HG02852 (cell line): ENCODE results near the gene JAKMIP3.

Experiments
- ATAC-seq: cut with Tn5 transposase; IDR thresholded peaks from one replicate; pipeline ENCODE4 v1.9.1; 2021; ENCODE audit warnings: mild to moderate bottlenecking, moderate library complexity; ENCODE audit not compliant: unreplicated experiment

The JAKMIP3 gene

DNA sequence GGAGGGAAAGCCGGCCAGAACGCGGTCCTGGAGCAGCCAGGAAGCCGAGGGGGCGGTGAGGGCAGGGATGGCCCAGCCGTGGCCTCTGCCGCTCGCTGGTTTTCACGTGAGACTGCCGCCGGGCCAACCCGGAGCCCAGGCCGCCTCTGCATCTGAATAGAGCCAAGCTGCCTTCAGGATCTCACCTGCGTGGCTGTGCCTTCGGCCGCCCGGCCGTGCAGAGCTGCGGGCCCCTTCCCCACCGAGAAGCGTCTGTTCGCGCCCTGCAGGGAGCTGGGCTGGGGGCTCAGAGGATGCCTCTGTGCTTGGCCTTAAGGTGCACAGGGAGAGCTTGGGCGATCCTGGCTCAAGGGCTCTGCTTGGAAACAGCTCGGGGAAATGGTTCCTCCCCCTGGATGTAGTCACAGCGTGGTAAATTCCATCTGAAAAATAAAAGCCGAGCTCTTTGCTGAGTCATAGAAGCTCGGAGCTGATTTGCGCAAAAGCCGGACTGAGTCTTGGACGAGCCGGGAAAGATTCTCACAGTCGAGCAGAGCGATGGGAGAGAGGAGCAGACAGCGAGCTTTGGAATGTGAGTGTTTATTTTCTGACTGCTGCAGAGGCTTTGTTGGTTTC, at the start of gene JAKMIP3:
TSS of gene JAKMIP3 (plus strand) at position 456 of the 615 bp plus-strand sequence. CDS start 38,863 bp downstream, outside the sequence.
- no peak for ATAC-seq

DNA sequence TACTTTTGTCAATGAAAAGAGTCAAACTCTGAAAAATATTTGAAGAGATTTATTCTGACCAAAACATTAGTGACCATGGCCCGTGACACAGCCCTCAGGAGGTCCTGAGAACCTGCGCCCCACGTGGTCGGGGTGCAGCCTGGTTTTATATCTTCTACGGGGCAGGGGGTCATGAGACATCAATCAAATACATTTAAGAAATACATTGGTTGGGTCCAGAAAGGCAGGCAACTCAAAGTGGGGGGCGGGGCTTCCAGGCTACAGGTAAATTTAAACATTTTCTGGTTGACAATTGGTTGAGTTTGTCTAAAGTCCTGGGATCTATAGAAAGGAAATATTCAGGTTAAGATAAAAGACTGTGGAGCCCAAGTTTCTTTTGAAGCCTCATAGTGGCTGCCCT, 49.2 kb upstream of the JAKMIP3 start:
- ATAC-seq: no peak

DNA sequence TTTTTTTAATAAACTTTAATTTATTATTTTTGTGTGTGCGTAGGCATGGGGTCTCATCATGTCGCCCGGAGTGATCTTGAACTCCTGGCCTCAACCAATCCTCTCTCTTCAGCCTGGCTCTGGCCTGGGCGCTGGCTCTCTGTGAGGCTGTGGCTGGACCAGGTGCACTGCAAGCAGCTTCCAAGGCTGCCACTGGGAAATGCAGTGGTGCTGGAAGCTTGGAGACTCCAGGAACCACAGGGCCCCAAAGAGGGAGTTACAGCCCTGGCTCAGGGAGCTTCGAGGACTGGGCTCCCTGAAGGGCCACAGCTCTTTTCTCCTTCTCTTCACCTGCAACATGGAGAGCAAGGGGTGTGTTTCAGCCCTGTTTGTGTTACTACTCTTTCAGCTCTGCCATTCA, 47.3 kb upstream of the JAKMIP3 start:
- ATAC-seq: no peak

DNA sequence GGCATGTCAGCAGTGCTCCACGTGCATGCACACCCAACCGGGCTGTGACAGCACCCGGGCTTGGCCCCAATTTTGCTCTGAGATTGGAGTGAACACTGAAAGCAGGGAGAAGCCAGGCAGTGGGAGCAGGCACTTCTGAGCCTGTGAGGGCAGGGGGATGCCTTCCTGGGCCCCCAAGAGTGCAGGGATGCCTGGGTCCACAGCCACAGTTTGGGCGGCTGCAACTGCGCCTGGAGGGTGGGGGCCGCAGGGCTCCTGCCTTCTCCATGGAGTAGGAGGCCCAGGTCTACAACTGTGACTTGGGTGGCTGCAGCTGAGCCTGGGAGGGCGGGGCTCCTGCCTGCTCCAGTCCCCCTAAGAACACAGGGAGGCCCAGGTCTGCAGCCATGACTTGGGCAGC, 46.4 kb upstream of the JAKMIP3 start:
- ATAC-seq: no peak

DNA sequence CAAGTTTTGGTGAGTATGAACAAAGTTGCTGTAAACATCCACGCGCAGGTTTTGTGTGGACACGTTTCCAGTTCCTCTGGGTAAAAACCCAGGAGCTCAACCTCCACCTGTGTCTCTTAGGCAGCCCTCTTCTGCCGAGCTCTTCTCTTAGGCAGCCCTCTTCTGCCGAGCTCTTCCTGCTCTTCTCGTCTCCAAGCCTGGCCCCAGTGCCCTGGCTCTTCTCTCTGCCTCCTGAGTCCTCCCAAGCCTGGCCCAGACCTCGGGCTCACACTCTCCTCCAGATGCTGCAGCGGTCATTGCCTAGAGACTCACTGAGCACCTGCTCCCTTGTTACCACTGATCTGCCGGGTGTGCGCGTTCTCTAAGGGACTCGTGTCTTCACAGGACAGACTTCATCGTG, 45.3 kb upstream of the JAKMIP3 start:
- ATAC-seq: no peak

DNA sequence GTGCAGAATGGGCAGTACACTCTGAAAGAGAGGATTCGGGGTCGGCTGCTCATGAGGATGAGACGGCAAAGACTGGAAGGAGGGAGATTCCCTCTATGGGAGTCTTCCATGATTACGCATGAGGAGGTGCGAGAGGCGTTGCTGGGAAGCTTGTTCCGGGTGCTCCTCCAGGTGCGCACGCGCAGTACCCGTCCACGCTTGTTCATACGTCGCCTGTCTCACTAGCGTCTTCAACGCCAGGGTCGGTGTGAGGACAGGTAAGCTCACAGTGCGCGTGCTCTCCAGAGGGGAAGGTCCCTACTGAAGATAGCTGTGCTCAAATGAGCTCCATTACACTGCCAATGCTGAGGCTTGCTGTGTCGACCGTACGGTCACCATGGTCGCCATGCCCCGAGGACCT, 44.7 kb upstream of the JAKMIP3 start:
- no peak for ATAC-seq

DNA sequence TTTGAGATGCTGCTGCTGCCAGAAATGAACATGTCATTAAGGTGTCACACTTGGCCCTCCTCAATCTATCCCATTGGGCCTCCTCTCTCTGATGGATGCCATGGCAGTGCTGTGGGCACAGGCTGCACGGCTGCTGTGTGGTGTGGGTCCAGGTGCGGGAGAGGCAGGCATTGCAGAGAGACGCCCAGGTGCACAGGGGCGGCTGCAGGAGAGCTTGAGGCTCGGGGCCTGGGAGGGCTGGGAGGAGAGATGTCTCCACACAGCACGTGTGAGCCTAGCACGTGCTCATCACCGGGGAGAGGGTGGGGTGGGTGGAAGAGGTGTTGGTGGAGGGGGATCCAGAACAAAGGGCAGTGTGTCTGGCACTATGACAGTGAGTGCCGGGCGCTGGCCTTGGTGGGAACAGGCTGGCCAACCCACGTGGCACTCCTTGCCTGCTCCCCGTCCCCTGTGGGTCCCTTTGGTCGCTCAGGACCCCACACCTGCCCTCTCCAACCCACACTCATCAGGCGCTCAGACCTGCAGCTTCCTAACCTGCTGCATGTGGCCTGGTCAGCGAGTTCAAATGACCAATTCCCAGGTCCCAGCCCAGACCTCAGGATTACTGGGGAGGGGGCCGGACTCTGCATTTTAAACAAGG, 44.1 kb upstream of the JAKMIP3 start:
- ATAC-seq: no peak

DNA sequence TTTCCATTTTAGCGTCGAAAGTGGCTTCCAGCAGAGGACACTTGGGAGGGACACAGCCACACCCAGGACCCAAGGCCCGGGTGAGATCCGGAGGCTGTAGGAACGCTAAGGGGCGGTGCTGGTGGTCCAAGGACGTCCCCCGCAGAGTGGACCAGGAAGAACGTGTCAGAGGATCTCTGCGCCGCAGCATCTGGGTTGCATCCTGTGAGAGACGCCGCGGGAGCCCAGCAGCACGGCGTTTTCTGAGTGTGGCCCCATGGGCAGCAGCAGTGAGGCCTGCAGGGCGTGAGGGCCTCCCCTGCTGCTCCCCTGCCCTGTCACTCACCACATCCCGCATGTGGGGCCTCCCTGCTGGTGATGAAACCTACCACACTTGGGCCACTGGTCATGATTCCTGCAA, 43.5 kb upstream of the JAKMIP3 start:
- no peak for ATAC-seq

DNA sequence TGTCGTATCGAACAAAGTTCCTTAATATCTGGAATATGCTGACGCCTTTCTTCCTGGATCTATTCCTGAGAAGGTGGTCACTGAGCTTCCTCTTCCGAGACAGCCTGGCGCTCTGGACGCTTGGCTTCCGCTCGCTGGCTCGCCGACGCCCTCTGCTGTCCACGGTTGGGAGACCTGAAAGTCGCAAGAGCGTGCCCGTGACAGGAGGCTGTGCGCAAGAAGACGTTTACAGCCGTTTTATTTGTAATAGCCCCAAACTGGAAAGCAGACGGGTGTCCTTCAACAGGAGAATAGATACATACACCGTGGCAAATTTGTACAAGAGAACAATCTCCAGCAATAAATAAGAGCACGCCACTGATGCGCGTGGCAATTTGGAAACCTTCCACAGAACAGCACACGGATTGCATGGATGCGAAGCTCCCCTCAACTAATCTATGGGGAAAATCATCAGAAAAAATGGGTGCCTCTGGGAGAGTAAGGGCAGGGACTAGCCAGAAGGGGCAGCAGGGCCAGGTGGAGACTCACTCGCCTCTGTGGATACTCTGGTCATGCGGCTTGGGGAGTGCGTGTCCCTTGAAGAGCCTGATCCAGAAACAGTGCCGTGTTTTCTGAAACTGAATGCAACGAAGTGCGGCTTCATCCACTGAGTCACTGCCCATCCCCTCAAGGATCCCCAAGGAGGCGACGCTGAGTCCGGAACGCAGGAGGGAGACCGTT, 42.5 kb upstream of the JAKMIP3 start:
- ATAC-seq: peak; percentile 56

DNA sequence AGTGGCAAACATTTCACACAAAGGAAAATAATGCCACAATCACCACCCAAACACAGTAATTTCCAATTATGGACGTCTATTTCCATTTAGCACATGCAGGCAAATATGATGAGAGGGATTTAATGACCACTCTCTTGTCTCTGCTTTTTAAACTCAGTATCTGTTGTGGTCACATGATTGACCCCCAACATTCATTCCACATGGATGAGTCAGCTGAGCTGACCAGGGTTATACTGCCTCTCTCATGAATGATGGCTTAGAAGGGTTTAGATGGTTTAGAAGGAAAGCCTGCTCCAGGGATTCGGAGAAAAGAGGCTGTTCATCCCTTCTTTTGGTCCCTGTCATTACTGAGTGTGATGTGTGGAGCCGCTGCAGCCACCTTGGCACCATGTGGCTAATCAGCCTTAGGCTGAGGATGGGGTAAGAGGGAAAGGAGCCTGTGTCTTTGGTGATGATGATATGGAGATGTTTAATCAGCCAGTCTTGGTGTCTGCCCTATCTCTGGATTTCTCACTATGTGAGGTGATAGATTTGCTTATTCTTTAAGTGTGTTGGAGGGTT, 38.2 kb upstream of the JAKMIP3 start:
- no peak for ATAC-seq

DNA sequence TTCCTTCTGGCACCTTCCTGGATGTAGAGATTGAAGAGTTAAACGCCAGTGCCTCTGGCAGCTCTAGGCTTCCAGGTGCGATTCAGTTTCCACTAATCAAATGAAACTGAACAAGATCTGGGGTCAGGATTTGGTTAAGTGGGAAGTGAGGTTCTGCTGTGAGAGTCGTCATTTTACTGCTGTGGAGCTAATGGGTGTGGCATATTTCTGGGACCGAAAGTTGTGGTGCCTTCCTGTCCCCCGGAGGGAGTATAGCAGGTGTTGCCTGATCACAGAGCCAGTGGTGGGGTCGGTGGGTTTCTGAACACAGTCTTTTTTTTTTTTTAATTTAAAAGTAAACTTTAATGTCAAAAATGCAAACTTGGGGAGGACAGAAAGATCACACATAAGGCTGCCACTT, 37.0 kb upstream of the JAKMIP3 start:
- ATAC-seq: no peak

DNA sequence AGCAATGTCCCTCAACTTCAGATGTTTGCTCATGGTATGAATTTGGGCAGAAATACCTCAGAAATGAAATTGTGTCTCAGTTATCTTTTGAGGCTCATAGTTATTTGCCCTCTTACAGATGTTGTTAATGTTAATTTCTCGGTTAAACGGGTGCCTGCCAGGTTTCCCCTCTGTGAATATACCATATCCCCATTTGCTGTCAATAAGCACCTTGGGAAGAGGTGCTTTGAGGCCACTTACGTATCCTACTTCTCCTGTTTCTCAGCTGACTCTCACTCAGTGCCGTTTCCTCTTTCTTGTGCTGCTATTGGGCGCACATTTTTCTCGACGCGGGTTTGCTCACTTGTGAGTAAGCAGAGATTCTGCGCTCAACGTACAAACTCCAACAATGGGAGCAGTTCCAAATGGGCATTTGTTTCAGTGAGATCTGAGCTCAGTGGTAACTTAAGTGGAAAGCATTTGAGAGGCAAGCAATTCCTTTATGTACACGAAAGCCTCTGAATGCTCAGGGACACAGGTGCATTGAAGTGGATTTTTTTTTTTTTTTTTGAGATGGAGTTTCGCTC, 34.8 kb upstream of the JAKMIP3 start:
- no peak for ATAC-seq

DNA sequence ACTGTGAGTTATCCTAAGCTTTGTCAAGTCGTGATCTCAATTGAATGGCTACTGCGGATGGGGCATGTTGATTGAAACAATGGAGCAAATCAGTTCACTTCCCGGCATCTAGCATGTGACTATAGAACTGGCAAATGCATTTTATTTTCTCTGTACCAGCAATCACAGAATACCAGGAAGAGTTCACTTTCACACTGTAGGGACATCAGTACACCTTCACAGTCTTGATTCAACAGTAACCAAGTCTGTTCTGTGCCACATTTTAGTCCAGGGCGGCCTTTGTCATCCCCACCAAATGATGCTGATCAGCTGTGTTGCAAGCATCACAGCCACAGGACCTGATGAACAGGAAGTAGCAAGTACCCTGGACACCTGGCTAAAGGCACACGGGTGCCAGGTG, 32.1 kb upstream of the JAKMIP3 start:
- ATAC-seq: no peak

DNA sequence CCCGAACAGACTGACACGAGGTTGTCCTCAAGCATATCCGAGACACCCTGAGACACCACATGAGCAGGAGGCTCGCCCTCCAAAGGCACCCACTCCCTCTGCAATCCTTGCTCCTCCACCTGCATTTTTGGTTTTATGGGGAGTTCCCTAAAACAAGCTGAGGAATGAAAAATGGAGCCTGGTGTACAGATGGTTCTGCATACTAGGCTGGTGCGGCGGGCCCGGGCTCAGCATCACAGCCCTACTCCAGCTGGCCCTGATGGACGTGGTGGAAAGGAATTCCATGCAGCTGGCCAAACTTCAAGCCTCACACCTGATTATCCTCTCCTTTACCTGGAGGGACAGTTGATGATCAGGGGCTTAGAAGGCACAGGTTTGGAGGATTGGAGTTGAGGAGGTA, 30.3 kb upstream of the JAKMIP3 start:
- ATAC-seq: no peak

DNA sequence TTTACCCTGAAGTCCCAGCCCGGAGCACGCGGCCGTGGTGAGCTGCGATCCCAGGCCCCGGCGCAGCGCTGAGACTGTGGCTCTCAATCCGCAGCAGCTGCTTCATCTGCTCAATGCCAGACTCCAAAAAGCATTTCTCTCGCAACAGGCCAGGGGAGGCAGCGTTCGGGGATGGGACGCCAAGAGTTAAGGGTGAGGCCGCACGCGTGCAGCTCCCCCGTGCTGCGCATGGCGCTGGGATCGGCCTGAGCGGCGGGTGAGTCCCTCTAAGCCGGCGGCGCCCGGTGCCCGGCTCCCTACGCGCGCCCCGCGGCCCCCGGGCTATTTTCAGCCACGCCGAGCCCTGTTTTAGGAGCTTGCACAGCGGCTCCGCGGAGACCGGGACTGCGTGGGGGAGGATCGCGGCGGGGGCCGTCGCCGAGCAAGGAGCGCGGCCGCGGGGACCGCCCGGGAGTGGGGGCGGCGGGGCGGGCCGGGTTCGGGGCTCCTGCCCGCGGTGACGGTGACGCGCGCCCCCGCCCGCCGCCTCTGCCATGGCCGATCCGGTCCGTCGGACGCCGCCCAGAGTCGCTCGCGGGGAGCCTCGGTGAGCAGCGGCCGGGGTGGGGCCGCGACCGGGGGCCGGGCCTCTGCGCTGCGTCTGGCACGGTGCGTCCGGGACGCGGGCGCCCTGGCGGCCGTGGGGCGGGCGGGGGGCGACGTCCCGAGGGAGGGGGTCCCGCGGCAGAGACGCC, 29.4 kb upstream of the JAKMIP3 start:
- ATAC-seq: no peak

DNA sequence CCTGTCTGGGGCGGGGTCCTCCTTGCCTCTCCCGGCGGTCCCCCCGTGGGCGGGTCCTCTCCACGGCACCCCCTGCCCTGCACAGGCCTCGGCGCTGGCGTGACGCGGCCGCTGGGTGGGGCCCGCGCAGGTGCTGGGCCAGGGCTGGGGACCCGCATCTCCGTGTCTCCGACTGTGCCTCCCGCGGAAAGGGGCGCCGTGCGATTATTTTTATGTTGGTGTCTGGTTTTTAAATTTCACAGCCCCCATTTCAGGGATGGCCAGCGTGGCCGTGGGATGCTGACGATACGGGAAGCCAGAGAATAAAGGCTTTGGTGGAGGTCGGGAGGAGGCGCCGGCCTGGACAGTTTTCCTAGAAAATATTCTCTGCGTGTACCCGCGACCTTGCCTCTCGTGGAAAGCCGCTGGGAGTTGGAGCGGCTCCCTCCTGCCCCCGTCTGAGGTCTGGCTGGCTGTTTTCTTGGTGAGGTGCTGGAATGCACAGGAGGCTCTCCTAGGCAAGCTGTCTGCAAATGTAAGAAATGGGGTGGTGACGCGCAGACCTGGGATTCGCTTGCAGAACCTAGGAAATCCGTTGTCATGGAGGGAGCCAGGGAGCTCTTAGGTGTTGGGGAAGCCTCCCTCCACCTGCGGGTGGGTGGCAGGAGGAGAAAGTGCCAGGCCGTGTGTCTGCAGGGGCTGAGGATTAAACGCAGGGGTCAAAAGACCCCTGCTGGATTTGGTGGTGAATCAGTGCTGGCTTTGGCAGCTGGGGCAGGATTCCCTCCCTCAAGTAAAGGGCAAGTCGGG, 28.7 kb upstream of the JAKMIP3 start:
- no peak for ATAC-seq

DNA sequence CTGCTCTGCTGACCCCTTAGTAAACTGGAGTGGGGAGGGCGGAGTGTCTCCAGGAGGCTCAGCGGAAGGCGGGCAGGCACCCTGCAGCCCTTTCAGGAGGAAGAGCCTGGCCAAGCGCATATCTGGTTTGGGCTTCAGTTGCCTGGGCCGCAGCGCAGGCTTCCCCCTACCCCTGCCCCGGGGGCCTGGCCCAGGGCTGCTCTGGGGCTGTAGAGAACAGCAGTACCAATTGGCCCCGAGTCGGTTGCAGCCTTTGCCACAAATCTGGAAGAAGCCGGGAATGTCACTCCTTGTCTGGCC, 28.1 kb upstream of the JAKMIP3 start:
- no peak for ATAC-seq

DNA sequence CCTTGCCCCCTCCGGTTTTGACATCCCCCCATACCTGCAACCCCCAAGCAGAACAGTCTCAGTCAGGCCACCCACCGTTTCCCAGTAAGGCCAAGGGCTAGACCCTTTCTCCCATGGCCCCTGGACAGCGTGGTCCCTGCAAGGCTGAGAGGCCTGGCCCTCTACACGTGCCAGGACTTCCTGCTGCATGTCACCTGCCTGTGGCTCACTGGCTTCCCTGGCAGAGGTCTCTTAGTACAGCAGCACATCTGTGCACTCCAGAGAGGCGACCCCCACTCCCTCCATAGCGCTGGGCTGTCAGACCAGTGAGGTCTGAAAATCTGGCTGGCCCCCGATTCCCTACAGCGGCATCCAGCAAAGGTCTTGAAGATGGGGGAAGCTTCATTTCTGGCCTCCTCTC, 26.4 kb upstream of the JAKMIP3 start:
- ATAC-seq: no peak

DNA sequence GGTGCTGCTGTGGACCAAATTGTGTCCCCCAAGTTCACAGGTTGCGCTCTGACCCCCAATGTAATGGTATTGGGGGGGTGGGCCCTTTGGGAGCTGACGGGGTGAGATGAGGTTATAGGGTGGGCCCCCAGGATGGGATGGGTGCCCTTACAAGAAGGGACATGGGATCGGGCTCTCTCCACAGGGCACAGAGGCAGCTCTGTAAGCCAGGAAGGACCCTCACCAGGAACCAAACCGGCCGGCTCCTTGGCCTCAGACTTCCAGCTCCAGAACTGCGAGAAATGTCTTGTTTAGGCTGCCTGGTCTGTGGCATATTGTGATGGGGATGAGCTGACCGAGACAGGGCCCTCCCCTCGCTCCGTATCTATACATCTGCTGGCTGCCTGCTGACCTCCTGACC, 25.7 kb upstream of the JAKMIP3 start:
- no peak for ATAC-seq

DNA sequence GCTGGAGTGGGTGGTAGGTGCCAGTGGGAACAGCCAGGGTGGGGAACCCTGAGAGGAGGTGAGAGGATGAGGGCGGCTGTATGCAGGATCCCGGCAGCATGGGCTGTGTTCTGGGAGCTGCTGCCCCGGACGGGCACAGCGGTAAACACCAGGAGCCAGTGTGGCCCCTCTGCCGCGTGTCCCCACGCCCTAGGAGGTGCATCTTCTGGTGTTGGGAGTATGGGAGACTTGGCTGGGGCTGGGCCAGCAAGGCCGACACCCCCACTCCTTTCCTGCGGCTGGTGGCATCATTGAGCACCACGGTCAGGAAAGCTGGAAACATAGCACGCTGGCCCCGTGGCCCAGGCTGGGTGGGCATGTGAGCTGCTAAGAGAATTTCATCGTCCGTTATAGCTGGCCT, 24.4 kb upstream of the JAKMIP3 start:
- ATAC-seq: no peak
